OCI-LY1 (cell line): Measurements from ENCODE around the gene ANKRD7.
A peak's percentile ranks its signal among the peaks of the same experiment; 100 is the strongest.

Experiments
- H2AFZ ChIP-seq: fragments of 200-600 bp; sonication (generic), shearing (Covaris generic); 2 replicates; pipeline ENCODE4 v1.6.0; 2014; ENCODE audit warnings: antibody characterized with exemption, mild to moderate bottlenecking, low read length
- H3F3A ChIP-seq: fragments of 200-600 bp; sonication (generic), shearing (Covaris generic); 2 replicates; pipeline ENCODE4 v1.6.0; 2014; ENCODE audit warnings: mild to moderate bottlenecking, antibody characterized with exemption, low read length, moderate library complexity; ENCODE audit not compliant: insufficient read depth
- H3K27ac ChIP-seq: fragments of 200-600 bp; sonication (generic); 2 replicates; pipeline ENCODE4 v1.5.1; 2014; ENCODE audit warnings: low read length, mixed run types, mild to moderate bottlenecking, low read depth; ENCODE audit not compliant: poor library complexity, severe bottlenecking
- H3K27me3 ChIP-seq: fragments of 200-600 bp; sonication (generic); 2 replicates; pipeline ENCODE4 v1.6.0; 2014; ENCODE audit warnings: antibody characterized with exemption, mild to moderate bottlenecking, low read length, moderate library complexity; ENCODE audit not compliant: insufficient read depth
- H3K36me3 ChIP-seq: fragments of 200-600 bp; sonication (generic); 2 replicates; pipeline ENCODE4 v1.6.1; 2014; ENCODE audit warnings: mild to moderate bottlenecking, antibody characterized with exemption, low read length, moderate library complexity, mixed read lengths; ENCODE audit not compliant: insufficient read depth
- H3K4me1 ChIP-seq: fragments of 200-600 bp; sonication (generic); 2 replicates; pipeline ENCODE4 v1.5.1; 2014; ENCODE audit warnings: mild to moderate bottlenecking, low read length, moderate library complexity; ENCODE audit not compliant: insufficient read depth, severe bottlenecking
- H3K4me2 ChIP-seq: fragments of 200-600 bp; sonication (generic), shearing (Covaris generic); 2 replicates; pipeline ENCODE4 v1.6.1; 2014; ENCODE audit warnings: low read length
- H3K4me3 ChIP-seq: fragments of 200-600 bp; sonication (generic); 2 replicates; pipeline ENCODE4 v1.5.1; 2014; ENCODE audit warnings: low read length, low read depth, mild to moderate bottlenecking, mixed read lengths; ENCODE audit not compliant: poor library complexity, severe bottlenecking
- H3K79me2 ChIP-seq: fragments of 200-600 bp; shearing (Covaris generic); 2 replicates; pipeline ENCODE4 v1.6.1; 2016; ENCODE audit warnings: mixed run types, low read length, mixed read lengths; ENCODE audit not compliant: insufficient read depth
- H3K9ac ChIP-seq: fragments of 200-600 bp; sonication (generic), shearing (Covaris generic); 2 replicates; pipeline ENCODE4 v1.6.1; 2014; ENCODE audit warnings: mild to moderate bottlenecking, low read length, mixed read lengths
- H3K9me2 ChIP-seq: fragments of 200-600 bp; sonication (generic), shearing (Covaris generic); 2 replicates; pipeline ENCODE4 v1.6.1; 2014; ENCODE audit warnings: low read depth, mild to moderate bottlenecking, low read length, mixed read lengths
- H3K9me3 ChIP-seq: fragments of 200-600 bp; shearing (Covaris generic); 2 replicates; pipeline ENCODE4 v1.6.1; 2014; ENCODE audit warnings: low read length, mixed read lengths
- H4K20me1 ChIP-seq: fragments of 200-600 bp; sonication (generic), shearing (Covaris generic); 2 replicates; pipeline ENCODE4 v1.6.0; 2016; ENCODE audit warnings: mild to moderate bottlenecking, low read length; ENCODE audit not compliant: insufficient read depth
- EZH2 ChIP-seq: fragments of 200-600 bp; sonication (generic), shearing (Covaris generic); IDR thresholded peaks from 2 replicates; pipeline ENCODE4 v1.8.0; 2017; ENCODE audit warnings: borderline replicate concordance, mixed run types, mild to moderate bottlenecking, antibody characterized with exemption, low read length, moderate library complexity, mixed read lengths
- TF ChIP-seq, protein P1 (sequence below): fragments of 200-600 bp; sonication (generic), shearing (Covaris generic); IDR thresholded peaks from 2 replicates; pipeline ENCODE4 v1.5.1; 2017; ENCODE audit warnings: mild to moderate bottlenecking, antibody characterized with exemption, low read length, moderate library complexity, mixed read lengths

ANKRD7 gene

DNA sequence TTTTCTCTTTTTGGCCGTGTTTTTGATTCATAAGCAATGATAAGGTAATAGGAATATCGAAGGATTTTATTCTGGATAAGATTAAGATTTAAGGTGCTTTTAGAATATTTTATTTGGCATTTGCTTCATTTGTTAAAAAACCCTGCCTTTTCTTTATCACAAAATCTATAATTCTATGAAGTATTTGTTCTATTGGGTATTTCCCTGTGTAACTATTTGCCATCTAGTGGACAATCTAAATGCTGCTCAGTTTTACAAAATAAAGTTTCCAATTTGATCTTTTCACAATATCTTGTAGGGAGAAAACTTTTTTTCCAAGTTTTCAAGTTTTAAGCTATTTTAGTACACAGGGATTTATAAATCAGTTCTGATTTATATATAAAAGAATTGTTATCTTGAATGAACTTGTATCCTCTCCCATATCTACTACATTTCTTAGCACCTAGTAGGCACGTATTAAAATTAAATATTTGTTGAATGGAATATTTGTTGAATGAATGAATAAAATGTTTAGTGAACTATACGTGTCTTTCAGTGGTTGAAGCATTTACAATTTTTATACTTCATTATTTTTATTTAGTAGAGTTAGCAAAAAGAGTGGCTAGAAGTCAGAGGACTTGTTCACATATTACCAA lies 26.5 kb downstream of the ANKRD7 start:
- Histone ChIP-seq H3K27me3 (no peaks in the 10 kb centered on the region), H3K4me2 (no peak overlapping the region), H2AFZ (no peak overlapping the region), H3K27ac (no peak overlapping the region), H3F3A (no peaks in the 10 kb centered on the region), H3K4me1 (no peaks in the 10 kb centered on the region), H3K4me3 (no peak overlapping the region), H3K9ac (no peak overlapping the region), H3K36me3 (no peaks in the 10 kb centered on the region), H3K79me2 (no peaks in the 10 kb centered on the region), H4K20me1 (no peaks in the 10 kb centered on the region), H3K9me2 (no peaks in the 10 kb centered on the region), H3K9me3 (no peaks in the 10 kb centered on the region)
- TF ChIP-seq, protein P1, sequence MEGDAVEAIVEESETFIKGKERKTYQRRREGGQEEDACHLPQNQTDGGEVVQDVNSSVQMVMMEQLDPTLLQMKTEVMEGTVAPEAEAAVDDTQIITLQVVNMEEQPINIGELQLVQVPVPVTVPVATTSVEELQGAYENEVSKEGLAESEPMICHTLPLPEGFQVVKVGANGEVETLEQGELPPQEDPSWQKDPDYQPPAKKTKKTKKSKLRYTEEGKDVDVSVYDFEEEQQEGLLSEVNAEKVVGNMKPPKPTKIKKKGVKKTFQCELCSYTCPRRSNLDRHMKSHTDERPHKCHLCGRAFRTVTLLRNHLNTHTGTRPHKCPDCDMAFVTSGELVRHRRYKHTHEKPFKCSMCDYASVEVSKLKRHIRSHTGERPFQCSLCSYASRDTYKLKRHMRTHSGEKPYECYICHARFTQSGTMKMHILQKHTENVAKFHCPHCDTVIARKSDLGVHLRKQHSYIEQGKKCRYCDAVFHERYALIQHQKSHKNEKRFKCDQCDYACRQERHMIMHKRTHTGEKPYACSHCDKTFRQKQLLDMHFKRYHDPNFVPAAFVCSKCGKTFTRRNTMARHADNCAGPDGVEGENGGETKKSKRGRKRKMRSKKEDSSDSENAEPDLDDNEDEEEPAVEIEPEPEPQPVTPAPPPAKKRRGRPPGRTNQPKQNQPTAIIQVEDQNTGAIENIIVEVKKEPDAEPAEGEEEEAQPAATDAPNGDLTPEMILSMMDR: peak; percentile 59
- no peak for TF ChIP-seq EZH2

- H4K20me1 ChIP-seq: no peaks in the 10 kb centered on the region
- no peaks in the 10 kb centered on the region for H3K36me3 ChIP-seq
- no peak overlapping the region for H2AFZ ChIP-seq
- H3K4me3 ChIP-seq: no peak overlapping the region
- no peak overlapping the region for H3K9ac ChIP-seq
- H3K9me3 ChIP-seq: no peaks in the 10 kb centered on the region
- no peaks in the 10 kb centered on the region for H3K27me3 ChIP-seq
- no peaks in the 10 kb centered on the region for H3K4me1 ChIP-seq
- no peaks in the 10 kb centered on the region for H3F3A ChIP-seq
- no peak overlapping the region for H3K4me2 ChIP-seq
- no peak for TF ChIP-seq EZH2
- TF ChIP-seq, protein P1: no peak
- no peak overlapping the region for H3K27ac ChIP-seq
- H3K9me2 ChIP-seq: no peaks in the 10 kb centered on the region
- no peaks in the 10 kb centered on the region for H3K79me2 ChIP-seq
These were observed 27.6 kb downstream of the ANKRD7 start for GRCh38 chr7:118252087-118252486.

DNA sequence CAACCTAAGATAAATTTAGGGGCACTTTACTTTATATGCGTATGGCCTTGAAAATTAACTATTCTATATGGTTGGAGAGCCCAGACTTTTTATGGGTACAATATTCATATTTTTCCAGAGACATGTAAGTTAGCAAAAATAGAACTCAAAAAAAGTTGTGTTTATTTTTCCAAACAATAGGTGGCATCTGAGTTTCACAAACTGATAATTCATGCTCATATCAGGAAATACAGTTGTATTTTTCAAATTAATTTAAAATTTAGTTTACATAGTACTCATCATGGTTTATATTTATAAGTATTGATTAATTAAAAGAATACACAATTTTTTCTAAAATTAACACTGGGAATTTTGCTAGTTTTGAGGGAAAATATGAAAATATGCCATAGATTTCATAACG lies 34.6 kb downstream of the ANKRD7 start:
- Histone ChIP-seq H3F3A (no peaks in the 10 kb centered on the region), H3K9me3 (no peaks in the 10 kb centered on the region)

More for the DNA sequence above, 34.6 kb downstream of the ANKRD7 start:
- Histone ChIP-seq H3K4me3 (no peak overlapping the region), H4K20me1 (no peaks in the 10 kb centered on the region), H3K79me2 (no peaks in the 10 kb centered on the region), H3K4me1 (no peaks in the 10 kb centered on the region), H2AFZ (no peak overlapping the region), H3K4me2 (no peak overlapping the region), H3K36me3 (no peaks in the 10 kb centered on the region), H3K27me3 (no peaks in the 10 kb centered on the region), H3K9me2 (no peaks in the 10 kb centered on the region), H3K9ac (no peak overlapping the region), H3K27ac (no peak overlapping the region)
- TF ChIP-seq, protein P1: peak; percentile 36; the same call in 1 of the 2 replicates
- TF ChIP-seq EZH2: no peak
